ENCODE measurements around the gene RNU6-9. TPM values are rescaled to one million over a fixed set of nuclear protein-coding genes. Genes with fewer than 3 reads are reported as not detected.
"Not testable (repeated sequence)": the region's sequence is repeated elsewhere in the genome, so short reads cannot be mapped to it uniquely, and the experiment has no call there.

RNU6-9 gene
- total and polyA plus RNA-seq, 2 of the 13 experiments (the other 11 are each of a cell fraction or from before 2014, with no cell fraction given) = under 0.01 TPM; not detected in 1

DNA sequence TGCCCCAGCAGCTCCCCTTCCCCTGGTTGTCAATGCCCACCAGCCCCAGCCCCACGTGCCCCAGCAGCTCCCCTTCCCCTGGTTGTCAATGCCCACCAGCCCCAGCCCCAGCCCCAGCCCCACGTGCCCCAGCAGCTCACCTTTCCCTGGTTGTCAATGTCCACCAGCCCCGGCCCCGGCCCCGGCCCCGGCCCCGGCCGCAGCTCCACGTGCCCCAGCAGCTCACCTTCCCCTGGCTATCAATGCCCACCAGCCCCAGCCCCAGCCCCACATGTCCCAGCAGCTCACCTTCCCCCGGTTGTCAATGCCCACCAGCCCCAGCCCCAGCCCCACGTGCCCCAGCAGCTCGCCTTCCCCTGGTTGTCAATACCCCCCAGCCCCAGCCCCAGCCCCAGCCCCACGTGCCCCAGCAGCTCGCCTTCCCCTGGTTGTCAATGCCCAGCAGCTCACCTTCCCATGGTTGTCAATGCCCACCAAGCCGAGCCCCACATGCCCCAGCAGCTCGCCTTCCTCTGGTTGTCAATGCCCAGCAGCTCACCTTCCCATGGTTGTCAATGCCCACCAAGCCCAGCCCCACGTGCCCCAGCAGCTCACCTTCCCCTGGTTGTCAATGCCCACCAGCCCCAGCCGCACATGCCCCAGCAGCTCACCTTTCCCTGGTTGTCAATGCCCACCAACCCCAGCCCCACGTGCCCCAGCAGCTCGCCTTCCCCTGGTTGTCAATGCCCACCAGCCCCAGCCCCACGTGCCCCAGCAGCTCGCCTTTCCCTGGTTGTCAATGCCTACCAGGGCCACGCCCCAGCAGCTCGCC lies 14.3 kb upstream of the RNU6-9 start:
- CTCF ChIA-PET (ENCODE audit: low intra/inter-chr PET ratio, low total read pairs) = not testable (repeated sequence)
- WGBS (ENCODE audit: low lambda C conversion rate) = 85% methylated on average over 24 of the region's 24 CpGs

GRCh38 chr19:879711-880438 lies 13.4 kb upstream of the RNU6-9 start:
- ATAC-seq = no peak
- in situ Hi-C loops (cut with HindIII; ENCODE audit: extremely low pct_ligation_motif_present, low pct_unique_long_range_greater_than_20kb) = no loop called here
- no peak for TF ChIP-seq NFRKB (IDR thresholded peaks at IDR 0.05)
- TF ChIP-seq HNRNPL (IDR thresholded peaks at IDR 0.05; ENCODE audit: low read depth, low read length) = 0 out of 2 replicates have a peak, but pooled peaks have one; percentile 2
- peak; percentile 27; the same call in 1 of the 2 replicates for TF ChIP-seq RBFOX2 (IDR thresholded peaks at IDR 0.05; ENCODE audit: low read depth, low read length)
- no peak for TF ChIP-seq SP140L (CRISPR knock-in tag; IDR thresholded peaks at IDR 0.05; ENCODE audit: borderline replicate concordance)
- no peak for TF ChIP-seq ZNF546 (CRISPR knock-in tag; conservative IDR thresholded peaks at IDR 0.05)
- no peak for TF ChIP-seq KLF16 (CRISPR knock-in tag; IDR thresholded peaks at IDR 0.05)
- TF ChIP-seq POLR2A (IDR thresholded peaks at IDR 0.05; ENCODE audit: insufficient read depth in 1 of 2, low read depth in 2 of 2, low read length in 2 of 2) = 0 out of 4 replicates have a peak, but pooled peaks of 1 of the 2 experiments have one; percentile 5
- TF ChIP-seq AGO2 (optimal IDR thresholded peaks at IDR 0.05; ENCODE audit: low read depth, low read length) = peak; percentile 58

More for the DNA sequence above, 14.3 kb upstream of the RNU6-9 start:
- H3K4me3 ChIP-seq (replicated peaks in 1 of 3; ENCODE audit: insufficient read depth in 1 of 3, low read depth in 2 of 3, low read length in 3 of 3); H2AFZ ChIP-seq (ENCODE audit: low read length); H3K9me3 ChIP-seq (ENCODE audit: low read length); ATAC-seq; in situ Hi-C loops (cut with HindIII; ENCODE audit: extremely low pct_ligation_motif_present, low pct_unique_long_range_greater_than_20kb); FAIRE-seq; DNase-seq (ENCODE audit: low spot score); H3K4me2 ChIP-seq (ENCODE audit: low read depth, low read length); H4K20me1 ChIP-seq (ENCODE audit: insufficient read depth, low read length); H3K27me3 ChIP-seq (ENCODE audit: control insufficient read depth in 1 of 2, insufficient read depth in 2 of 2, low read length in 2 of 2); intact Hi-C loops (cut with micrococcal nuclease; ENCODE audit: unreplicated experiment); H3K4me1 ChIP-seq (ENCODE audit: insufficient read depth, low read length); H3K79me2 ChIP-seq (ENCODE audit: insufficient read depth, low read length); H3K27ac ChIP-seq (ENCODE audit: extremely low read length, insufficient read depth, low read length); BruUV-seq (replicated peaks); H3K9ac ChIP-seq (ENCODE audit: insufficient read depth, low read depth, low read length): not testable (repeated sequence)
- TF ChIP-seq HNRNPL (IDR thresholded peaks at IDR 0.05; ENCODE audit: low read depth, low read length) = 0 out of 2 replicates have a peak, but pooled peaks have one; percentile 31
- POLR2A ChIA-PET = interaction anchor here (0.9 to 1.6 kb wide), 2 partner anchors 14 to 29 kb away, joined by 3 read pairs; partner anchors contain the start of genes MED16 and RNU6-9
- peaks cover 12 to 16% of the 10 kb centered on the region in 2 experiments; a peak in 4 of 5 replicates for H3K36me3 ChIP-seq (replicated peaks in 1 of 2; ENCODE audit: control insufficient read depth in 1 of 2, insufficient read depth in 2 of 2, low read length in 2 of 2)

More at GRCh38 chr19:879711-880438, 13.4 kb upstream of the RNU6-9 start:
- no peak overlapping the region for H3K27ac ChIP-seq (ENCODE audit: extremely low read length, insufficient read depth, low read length)
- no TSS peak for BruUV-seq (replicated peaks)
- H3K79me2 ChIP-seq (ENCODE audit: insufficient read depth, low read length) = no peaks in the 10 kb centered on the region
- WGBS (ENCODE audit: low lambda C conversion rate) = 95% methylated on average over 34 of the region's 37 CpGs
- no peaks in the 10 kb centered on the region for H3K27me3 ChIP-seq (ENCODE audit: control insufficient read depth in 1 of 2, insufficient read depth in 2 of 2, low read length in 2 of 2)
- no peak for FAIRE-seq
- H3K4me1 ChIP-seq (ENCODE audit: insufficient read depth, low read length) = no peaks in the 10 kb centered on the region
- H4K20me1 ChIP-seq (ENCODE audit: insufficient read depth, low read length) = no peaks in the 10 kb centered on the region
- no peak for DNase-seq (ENCODE audit: low spot score)
- CTCF ChIA-PET (ENCODE audit: low intra/inter-chr PET ratio, low total read pairs) = no interaction called here
- no peak overlapping the region for H3K4me2 ChIP-seq (ENCODE audit: low read depth, low read length)
- intact Hi-C loops (cut with micrococcal nuclease; ENCODE audit: unreplicated experiment) = no loop called here
- POLR2A ChIA-PET = interaction anchor here (0.6 to 1.6 kb wide), 2 partner anchors 13 to 18 kb away, joined by 3 read pairs; partner anchors contain the start of genes MED16 and RNU6-9
- peaks cover 16% of the 10 kb centered on the region in 2 experiments; a peak in 4 of 5 replicates for H3K36me3 ChIP-seq (replicated peaks in 1 of 2; ENCODE audit: control insufficient read depth in 1 of 2, insufficient read depth in 2 of 2, low read length in 2 of 2)
- no peak overlapping the region for H3K9ac ChIP-seq (ENCODE audit: insufficient read depth, low read depth, low read length)
- no peaks in the 10 kb centered on the region for H3K9me3 ChIP-seq (ENCODE audit: low read length)
- no peak overlapping the region for H3K4me3 ChIP-seq (replicated peaks in 1 of 3; ENCODE audit: insufficient read depth in 1 of 3, low read depth in 2 of 3, low read length in 3 of 3)
- no peak overlapping the region for H2AFZ ChIP-seq (ENCODE audit: low read length)

Data from HepG2 (cell line).